ENCODE results near the gene HEPH.
"Not testable (repeated sequence)": the region's sequence is repeated elsewhere in the genome, so short reads cannot be mapped to it uniquely, and the experiment has no call there.

HEPH gene

DNA sequence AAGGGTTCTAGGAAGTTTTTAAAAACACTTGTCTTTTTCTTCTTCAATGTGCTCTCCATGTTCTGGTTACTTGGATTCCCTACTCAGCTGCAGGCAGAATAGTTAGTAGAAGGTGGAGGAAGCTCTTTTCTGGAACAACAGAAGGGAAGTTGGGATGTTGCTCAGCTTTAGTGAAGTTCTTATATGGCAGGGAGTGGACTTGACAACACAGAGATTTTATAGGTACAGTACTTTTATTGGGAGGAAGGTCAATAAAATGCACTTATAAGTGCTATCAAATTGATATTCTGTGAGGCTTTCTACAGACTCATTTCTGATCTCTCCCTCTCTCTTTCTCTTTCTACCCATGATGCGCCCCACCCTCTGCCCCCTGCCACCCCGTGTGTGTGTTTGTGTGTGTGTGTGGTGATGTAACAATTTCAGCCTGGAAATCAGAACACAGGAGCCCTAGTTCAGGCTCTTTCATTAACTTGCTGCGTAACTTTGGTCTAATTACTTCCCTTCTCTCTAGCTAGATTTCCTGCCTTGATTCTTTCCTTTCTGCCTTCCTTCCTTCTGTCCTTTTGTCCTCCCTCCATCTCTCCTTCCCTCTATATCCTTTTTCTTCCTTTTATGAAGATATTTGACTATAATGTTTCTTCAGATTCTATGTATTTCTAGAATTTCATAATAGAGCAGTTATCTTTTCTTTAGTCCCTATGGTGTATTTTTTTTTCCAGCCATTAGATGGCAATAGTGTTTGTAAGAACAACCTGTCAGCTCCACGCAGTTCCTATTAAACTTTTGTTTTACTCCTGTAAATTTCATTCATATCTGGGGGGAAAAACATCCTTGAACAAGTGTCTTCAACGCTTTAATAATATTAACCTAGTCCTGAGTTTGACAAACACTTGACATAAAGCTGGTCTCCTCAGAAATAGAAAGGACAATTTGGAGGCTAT is 37.1 kb downstream of the HEPH start:
- Histone ChIP-seq H3K27ac (no peak overlapping the region), H3K4me3 (no peak overlapping the region)

GRCh38 chrX:66203114-66203513 is 39.1 kb downstream of the HEPH start:
- no peak overlapping the region for H3K27ac ChIP-seq
- H3K4me3 ChIP-seq: no peak overlapping the region

DNA sequence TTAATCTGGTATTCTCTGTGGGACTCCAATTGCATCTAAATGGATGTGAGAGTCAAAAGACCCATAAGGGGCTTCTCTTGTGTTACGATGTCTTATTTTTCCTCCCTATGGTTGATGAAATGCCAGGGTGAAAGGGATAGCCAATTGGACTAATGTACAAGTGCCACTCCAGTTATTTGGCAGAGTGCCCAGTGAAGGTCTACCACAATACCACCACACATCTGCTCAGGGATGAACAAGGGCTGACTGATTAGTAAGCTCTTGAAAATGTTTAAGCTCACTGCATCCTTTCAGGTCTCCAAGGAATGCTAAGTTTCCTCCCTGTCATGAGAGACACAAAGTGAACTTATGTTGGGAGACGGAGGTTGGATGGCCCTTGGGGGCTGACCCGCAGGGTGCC is 57.8 kb downstream of the HEPH start:
- H3K27ac ChIP-seq: no peak overlapping the region
- H3K4me3 ChIP-seq: no peak overlapping the region

GRCh38 chrX:66232296-66232695 is 68.2 kb downstream of the HEPH start:
- H3K4me3 ChIP-seq: no peak overlapping the region

DNA sequence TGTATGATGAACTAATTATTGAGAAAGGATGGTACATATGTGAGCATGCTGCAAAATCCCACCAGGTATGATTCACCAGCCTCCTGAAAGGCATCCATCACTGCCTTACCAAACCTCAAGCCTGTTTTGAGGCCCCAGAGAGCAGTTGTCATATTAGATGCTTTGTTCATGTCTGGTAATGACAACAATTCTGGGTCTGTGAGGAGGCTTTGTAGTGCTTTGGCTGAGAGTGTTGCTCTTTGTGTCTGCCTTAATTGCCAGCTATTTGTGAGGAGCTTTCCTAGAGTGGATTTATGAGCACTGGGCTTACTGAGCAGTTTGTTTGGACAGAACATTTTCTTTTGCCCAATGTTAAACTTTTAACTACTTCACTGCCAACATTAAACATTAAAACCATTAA is 69.2 kb downstream of the HEPH start:
- H3K27ac ChIP-seq: no peak overlapping the region
- no peak overlapping the region for H3K4me3 ChIP-seq

More at GRCh38 chrX:66232296-66232695, 68.2 kb downstream of the HEPH start:
- no peak overlapping the region for H3K27ac ChIP-seq

- H3K27ac ChIP-seq, H3K4me3 ChIP-seq: not testable (repeated sequence)
Measured at GRCh38 chrX:66233904-66234303, 69.9 kb downstream of the HEPH start.

GRCh38 chrX:66255359-66255967 is 91.4 kb downstream of the HEPH start:
- no peak overlapping the region for H3K4me3 ChIP-seq
- H3K27ac ChIP-seq: no peak overlapping the region

- no peak overlapping the region for H3K27ac ChIP-seq
- H3K4me3 ChIP-seq: no peak overlapping the region
Measured at GRCh38 chrX:66262807-66263206, 98.8 kb downstream of the HEPH start.
